GM04503 (cell line): ENCODE data around the gene CCL8.

Source experiments
- DNase-seq: peaks from one replicate; pipeline ENCODE4 v3.0.0-alpha.2; 2012; ENCODE audit warnings: low read depth

The CCL8 gene

DNA sequence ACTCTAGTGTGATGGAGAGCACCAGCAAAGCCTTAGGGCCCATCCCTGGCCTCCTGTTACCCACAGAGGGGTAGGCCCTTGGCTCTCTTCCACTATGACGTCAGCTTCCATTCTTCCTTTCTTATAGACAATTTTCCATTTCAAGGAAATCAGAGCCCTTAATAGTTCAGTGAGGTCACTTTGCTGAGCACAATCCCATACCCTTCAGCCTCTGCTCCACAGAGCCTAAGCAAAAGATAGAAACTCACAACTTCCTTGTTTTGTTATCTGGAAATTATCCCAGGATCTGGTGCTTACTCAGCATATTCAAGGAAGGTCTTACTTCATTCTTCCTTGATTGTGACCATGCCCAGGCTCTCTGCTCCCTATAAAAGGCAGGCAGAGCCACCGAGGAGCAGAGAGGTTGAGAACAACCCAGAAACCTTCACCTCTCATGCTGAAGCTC lies at the start of gene CCL8:
Gene CCL8 (plus strand): TSS at position 397 of the 445 bp plus-strand sequence. CDS start 67 bp downstream, outside the sequence.
- no peak for DNase-seq

DNA sequence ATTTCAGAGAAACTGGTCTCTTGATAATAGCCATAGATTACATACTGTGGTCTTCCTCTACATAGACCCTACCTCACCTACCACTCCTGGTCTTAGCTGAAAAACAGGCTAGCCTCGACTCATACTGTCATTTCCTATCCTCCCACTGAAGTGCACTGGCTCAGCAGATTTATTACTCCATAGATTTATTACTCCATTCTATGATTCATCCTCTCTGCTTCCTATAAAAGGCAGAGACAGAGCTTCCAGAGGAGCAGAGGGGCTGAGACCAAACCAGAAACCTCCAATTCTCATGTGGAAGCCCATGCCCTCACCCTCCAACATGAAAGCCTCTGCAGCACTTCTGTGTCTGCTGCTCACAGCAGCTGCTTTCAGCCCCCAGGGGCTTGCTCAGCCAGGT lies 49.3 kb upstream of the CCL8 start, which contains the start of gene CCL7:
Gene CCL7 (plus strand): TSS at position 253 of the 400 bp plus-strand sequence. CDS start 70 bp downstream, at position 323.
- no peak for DNase-seq

DNA sequence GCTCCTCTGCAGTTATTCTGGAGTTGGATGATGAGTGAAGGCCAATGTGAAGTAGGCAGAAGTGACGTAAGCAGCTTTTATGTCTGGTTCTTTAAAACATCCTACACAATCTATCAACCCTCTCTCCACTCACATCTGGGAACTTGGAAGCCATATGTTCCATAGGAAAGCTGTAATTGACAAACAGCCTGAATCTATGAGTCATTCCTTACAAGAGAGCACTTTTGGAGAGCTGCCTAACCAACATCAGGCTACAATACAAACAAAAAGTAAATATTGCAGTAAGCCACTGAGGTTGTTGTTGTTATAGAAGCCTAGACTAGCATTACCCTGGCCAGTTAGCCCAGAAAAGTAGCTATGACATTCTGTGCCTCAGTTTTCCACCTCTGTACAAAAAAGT lies 43.4 kb upstream of the CCL8 start:
- peak; percentile 79 for DNase-seq

DNA sequence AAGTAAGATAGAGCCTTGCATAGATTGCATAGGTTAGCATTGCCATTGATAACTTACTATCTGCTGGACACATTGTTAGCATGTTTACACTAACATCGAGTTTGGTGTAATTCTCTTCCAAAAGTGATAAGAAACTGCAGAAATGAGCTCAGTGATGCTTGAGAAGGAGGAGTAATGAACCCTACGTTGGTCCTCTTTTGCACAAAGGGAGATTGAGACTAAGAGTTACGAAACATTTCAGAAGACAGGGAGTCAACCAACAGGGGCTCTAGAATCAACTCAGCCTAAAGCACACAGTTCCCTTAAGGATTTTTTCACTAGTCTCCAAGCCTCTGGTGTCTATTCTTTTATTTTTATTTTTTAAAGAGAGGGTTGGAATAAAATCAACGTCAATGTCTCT lies 42.4 kb upstream of the CCL8 start:
- DNase-seq, result no peak

DNA sequence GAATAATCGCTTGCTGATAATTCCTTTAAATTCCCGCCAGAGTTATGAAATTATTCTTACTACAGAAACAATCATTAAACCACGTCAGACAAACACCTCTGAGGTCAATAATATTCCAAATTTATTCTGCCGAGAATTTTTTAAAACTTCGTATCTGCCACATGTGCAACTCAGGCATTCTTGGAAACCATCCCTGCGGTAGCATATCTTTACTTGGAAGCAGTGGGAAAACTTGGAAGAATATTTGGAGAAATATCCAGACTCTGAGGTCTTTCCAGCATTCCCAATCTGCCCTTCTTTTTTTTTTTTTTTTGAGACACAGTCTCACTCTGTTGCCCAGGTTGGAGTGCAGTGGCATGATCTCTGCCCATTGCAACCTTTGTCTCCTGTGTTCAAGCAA lies 35.7 kb upstream of the CCL8 start:
- DNase-seq, result no peak

DNA sequence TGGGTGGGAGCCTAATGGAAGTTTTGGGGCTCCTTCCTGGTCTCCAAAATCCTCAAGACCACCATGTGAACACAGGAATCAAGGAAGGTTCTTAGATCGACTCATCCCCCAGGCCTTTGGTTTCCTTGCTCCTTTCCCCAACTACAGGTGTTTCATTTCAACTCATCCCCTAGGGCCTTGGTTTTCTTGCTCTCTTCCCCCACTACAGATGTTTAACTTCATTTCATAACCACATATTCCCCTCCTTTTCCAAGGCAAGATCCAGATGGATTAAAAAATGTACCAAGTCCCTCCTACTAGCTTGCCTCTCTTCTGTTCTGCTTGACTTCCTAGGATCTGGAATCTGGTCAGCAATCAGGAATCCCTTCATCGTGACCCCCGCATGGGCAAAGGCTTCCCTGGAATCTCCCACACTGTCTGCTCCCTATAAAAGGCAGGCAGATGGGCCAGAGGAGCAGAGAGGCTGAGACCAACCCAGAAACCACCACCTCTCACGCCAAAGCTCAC lies 33.9 kb upstream of the CCL8 start, which contains the start of gene CCL11:
Gene CCL11 (plus strand): TSS at position 457 of the 507 bp plus-strand sequence. CDS start 67 bp downstream, outside the sequence.
- DNase-seq, result no peak

DNA sequence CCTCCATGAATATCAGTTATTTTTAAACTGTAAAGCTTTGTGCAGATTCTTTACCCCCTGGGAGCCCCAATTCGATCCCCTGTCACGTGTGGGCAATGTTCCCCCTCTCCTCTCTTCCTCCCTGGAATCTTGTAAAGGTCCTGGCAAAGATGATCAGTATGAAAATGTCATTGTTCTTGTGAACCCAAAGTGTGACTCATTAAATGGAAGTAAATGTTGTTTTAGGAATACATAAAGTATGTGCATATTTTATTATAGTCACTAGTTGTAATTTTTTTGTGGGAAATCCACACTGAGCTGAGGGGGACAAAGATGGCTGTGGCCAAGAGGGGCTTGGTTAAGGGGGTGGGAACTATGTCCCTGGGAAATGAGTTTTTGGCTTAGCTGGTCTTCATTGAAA lies 31.4 kb upstream of the CCL8 start:
- no peak for DNase-seq

DNA sequence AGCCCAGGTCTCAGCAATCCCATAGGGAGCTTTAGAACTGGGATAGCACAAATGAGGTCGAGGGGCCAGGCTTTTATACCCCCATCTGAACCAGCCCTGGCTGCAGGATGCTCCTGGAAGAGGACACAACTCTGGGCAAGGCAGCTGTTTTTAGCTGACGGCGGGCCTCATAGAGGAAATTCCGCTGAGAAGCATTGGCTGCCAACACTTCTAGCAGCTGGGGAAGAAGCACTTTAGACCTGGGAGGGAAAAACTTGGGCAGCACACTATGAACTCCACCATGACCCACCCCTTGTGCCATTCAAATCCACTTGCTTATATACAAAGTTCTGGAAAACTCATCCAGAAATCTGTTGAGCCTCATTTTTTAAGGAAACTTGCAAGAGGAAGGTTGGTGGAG lies 28.6 kb upstream of the CCL8 start:
- no peak for DNase-seq

DNA sequence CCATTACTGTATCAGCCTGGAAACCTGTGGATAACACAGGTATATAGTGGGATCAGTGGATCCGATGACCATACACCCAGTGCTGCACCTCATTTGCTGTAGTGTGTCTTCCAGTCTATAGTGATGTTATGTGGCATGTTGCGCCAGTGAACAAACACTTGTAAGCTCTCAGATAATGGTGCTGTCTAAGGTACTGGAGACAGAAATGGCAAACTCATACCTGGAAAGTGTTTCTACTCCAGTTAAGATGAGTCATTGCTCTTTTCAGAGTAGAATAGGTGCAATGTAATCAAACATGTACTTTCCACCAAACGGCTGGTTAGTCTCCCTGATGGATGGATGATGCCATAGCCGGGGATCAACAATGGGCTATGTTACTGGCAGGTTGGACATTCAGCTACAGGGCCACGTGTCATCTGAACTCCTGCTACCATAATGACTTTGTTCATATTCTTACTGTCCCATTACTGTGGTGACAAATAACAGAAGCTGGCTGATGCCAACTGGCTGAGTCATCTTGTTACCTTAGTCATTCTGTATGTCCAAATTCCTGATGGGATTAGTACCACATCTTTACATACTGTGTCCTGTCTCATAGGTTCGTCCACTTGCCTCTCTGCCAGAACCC lies 27.4 kb upstream of the CCL8 start:
- no peak for DNase-seq

DNA sequence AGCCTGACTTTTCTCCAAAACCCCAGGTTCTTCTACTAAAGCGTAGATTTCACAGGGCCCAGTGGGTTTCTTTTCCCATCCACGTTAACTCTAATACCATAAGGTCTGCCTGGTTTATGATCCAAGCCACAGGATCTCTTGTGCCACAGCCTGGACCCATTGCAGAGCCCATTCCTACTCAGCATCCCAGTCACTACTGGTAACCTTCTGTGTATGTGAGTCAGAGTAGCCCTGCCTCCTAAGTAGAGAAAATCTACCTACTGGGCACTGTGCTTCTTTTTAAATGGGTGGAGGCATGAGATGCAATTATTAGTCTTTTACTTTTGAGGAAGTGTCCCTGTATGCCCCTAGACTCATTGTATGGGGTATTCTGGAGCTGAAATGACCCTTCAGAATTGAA lies 20.2 kb upstream of the CCL8 start:
- DNase-seq, result no peak

DNA sequence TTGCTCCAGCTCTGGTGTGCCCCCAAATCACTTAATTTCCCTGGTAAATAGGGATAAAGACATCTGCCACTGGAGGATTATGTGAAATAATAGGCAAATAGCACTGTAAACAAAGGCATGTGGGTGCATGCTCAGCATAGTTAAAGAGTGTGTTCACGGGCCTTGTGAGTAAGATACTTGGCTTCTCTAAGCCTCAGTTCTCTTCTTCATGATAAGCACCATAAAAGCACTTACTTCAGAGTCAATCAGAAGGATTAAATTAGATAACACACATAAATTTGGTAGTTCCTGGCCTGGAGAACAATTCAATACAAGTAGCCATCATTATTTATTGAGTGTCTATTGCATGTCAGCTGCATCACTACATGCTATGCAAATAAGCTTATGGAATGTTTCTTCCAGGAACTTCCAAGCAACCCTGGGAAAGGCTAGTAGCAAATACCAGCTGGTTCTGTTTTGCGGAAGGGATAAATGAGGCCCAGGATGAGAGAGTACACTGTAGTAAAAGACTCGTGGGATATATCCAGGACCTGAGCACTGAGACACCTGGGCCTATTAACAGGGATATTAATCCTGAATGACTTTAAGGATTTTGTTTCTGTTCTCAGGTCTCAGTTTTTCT lies 19.2 kb upstream of the CCL8 start:
- peak; percentile 71 for DNase-seq

DNA sequence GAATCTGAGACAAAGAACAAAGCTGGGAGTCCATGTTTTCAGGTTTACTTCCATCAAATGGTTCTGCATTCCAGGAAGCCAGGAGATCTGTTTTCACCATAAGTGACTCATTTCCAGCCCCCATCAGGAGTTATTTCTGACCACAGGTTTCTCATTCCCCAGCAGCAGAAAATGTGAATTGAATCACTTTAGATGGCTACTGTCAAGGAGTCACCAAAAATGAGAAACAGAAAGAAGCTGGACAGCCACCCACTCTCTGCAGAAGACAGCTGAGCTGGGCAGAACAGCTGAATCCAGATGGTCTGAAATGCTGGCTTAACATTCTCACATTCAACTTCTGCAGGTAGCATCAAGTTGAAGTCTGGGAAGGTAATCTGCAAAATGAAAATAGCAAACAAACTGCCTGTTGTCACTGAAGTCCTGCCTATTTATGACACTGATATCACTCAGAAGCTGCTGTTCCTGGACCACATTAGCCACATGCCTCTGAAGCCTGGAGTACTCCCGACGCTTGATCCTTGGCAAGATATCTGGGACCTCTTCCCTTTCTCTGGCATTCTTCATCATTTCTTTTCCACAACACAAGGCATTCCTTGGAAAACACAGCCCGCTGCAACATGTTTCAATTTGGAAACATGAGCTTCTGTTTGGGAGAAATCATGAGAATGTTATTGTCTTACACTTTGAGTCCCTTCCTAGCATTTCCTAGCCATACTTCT lies 18.4 kb upstream of the CCL8 start:
- no peak for DNase-seq

DNA sequence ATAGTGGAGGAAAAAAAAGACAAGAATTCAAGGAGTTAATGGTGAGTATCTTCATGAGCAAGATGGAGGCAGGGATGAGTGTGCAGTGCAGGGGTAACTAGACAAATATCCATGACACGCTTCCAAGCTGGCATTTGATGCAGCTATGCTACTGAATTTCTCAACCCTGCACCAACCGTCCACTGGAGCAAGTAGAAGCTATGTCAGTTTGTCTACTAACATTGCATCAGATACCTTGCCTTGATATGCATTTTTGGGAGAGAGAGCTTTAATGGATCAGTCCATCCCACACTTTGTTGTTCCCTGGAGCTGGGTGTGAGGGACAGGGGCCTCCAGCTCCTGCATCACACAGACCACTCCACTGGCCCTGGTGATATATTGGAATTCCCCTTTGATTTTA lies 17.2 kb upstream of the CCL8 start:
- DNase-seq, result no peak

DNA sequence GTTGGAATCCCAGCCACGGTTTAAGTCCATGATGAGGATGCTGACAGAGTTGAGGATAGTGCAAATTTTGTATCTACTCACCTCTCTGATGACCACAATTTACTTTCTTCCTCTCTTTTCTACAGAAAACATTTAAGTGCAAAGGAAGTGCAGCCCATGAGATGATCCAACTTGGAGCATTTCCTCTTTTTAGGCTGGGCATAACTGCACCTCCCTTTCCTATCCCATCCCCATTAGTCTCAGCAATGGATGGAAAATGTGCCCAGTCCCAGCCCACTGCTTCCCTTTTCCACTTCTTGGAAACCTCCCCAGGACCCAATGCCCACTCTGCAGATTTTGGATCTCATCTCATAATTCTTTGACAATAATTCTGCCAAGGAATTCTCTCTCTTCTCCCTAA lies 16.6 kb upstream of the CCL8 start:
- no peak for DNase-seq

DNA sequence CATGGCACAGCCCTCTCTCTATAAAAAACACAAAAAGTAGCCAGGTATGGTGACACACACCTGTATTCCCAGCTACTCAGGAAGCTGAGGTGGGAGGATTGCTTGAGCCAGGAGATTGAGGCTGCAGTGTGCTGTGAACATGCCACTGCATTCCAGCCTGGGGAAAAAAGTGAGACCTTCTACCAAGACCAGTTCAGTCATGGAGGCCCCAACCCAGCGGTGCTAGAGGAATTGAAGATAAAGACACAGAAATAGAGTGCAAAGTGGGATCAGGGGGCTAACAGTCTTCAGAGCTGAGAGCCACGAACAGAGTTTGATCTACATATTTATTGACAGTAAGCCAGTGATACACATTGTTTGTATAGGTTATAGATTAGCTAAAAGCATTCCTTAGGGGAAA lies 15.6 kb upstream of the CCL8 start:
- no peak for DNase-seq

DNA sequence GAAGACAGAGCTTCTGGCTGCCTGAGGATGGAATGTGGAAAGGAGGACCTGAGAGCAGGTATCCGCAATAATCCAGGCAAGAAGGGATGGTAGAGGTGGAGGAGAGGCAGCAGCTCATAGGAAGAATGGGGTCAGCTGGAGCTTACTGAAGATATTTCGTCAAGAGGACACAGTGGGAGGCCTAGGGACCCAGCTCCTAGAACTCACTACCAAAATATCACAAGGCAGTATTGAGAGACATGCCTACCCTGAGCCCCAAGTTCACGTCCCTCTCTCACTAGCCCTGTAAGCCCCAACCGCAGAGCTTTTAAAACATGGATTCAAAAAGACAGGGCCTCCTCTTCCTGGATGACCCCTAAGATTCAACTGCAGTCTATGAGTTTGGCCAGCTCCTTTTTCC lies 14.2 kb upstream of the CCL8 start:
- no peak for DNase-seq

DNA sequence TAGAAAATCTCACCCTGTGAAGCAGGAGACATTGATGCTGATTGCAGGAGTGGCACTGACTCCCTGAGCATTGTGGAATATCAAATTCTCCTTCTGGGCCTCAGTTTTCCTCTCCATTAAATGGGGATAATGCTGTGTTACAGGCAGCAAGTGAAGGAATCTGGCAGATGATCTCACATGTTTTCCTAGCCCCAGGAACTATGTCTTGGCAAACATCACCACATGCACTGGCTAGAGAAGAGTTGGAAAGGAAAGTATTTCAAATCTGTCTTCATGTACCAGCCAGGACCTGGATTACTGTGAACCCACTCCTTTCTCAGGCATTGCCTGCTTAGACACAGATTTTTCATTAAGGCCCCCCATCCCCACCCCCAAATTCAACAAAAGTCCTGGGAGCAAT lies 13.6 kb upstream of the CCL8 start:
- no peak for DNase-seq

DNA sequence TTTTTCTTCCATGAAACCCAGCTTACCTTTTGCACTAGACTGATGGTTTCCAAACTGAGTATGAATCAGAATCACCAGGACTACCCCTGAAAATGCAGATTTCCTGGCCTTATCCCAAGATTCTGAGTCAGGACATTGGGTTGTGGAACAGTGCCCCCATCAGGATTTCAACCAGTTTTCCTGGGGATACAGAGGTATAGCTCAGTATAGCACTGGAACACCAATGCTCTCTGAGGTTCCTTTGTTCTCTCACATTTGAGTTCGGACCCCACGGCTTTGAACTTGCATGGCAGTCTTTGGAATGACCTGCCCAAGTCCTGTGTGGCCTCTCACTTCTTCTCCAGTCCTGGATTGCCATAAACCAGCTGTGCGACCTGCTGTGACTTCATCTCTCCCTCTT lies 12.8 kb upstream of the CCL8 start:
- DNase-seq, result no peak

DNA sequence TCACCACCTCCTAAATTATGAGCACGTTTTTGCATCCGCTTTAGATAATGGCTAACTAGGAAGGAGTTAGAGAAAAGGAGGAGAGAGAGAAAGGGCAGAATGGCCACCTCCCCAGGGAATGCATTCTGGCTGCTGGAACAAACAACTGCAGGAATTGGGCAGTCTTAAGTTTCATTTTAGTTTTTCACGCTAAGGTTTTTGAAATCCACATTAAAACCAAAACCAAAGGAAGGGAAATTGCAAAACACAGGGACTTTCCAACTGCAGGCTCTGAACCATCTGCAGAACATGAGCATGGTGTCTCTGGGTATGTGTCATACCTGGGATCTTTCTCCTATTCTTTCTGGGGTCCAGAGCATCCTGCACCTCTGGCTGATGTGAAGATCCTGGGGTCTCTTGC lies 12.1 kb upstream of the CCL8 start:
- DNase-seq, result no peak

DNA sequence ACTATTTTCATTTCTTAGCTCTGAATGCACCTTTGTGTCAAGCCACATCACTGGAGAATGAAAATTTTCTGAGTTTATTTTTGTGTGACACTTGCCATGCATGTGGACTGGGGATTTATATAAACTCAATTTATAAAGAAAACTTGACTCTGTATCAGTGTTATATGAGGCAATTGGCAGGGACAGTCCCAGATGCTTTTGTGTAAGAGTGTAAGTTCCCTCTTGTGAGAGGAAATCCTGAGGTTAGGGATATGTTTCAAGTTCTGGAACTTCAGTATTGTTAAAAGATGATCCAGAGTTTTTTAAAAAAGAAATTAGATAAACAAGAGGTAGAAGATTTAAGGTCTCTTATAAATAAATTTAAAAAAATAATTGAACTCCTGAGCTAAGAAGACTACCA lies 10.9 kb upstream of the CCL8 start:
- DNase-seq, result no peak

DNA sequence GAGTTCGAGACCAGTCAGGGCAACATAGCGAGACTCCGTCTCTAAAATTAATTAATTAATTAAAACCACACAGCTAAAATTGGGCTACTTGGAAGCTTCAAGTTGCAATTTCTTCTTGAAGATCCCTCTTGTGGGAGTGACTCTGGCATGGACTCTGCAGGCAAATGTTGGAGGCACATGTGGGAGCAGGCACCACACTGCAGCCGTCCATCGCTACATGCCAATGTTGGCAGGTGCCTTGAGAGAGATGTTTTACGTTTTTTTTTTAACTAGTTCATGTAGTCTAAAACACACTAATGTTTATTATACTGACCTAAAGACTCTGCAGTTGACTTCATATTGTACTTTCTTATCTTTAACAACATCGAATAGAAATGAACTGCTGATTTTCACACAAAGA lies 7.9 kb upstream of the CCL8 start:
- no peak for DNase-seq

DNA sequence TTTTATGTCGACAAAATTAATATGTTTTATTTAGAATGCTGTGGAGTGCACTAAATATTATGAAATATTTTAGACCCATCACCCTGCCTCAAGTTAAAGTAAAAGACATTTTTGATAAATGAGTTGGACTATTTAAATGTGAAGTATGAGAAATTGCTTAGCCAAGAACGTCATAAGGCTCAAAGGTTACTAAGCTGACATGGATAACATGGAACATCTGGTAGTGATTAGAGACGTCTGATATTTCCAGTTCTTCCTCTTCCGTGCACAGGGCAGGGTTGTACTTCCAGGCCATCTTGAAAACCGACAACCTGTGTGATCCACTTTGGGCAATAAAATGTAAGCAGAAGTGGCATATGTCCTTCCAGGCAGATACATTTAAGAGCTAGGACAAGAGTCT lies 7.2 kb upstream of the CCL8 start:
- DNase-seq, result no peak

DNA sequence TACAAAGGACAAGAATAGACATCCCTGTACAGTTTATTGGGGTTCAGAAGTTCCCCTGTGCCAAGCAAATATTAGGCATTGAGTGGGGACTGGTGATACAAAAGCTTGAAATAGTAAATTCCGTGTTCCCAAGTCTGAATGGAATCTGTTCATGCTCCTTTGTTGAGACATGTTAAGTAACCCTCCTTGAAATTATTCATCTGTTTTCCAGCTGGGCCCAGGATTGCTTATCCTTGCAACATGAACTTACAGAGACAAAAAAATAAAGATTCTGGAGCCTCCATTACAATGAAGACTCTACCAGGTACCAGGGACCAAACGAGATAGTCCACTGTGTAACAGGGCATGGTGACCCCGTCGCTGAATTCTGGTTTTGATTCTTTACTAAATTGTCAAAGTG lies 6.1 kb upstream of the CCL8 start:
- no peak for DNase-seq
